ENCODE results near the gene MCCC1.
A peak's percentile ranks its signal among the peaks of the same experiment; 100 is the strongest.
"Not testable (repeated sequence)": the region's sequence is repeated elsewhere in the genome, so short reads cannot be mapped to it uniquely, and the experiment has no call there.

The MCCC1 gene

DNA sequence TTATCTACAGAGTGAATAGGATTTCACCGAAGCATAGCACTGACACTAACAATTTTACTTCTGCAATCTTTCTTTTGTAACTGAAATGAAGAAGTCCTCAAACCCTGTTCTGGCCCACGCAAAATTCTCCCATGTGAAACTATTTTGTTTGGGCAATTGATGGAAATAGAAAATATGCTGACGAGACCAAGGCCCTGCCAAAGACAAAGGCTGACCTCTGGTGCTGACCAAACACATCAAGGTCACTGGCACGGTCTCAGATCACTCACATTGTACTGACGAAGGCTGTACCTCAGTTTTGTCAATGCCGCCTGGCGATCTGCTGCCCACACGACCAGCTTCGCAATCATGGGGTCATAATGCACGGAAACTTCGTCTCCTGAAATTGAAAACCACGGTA lies 60.5 kb downstream of the MCCC1 start:
- no peak for DNase-seq

DNA sequence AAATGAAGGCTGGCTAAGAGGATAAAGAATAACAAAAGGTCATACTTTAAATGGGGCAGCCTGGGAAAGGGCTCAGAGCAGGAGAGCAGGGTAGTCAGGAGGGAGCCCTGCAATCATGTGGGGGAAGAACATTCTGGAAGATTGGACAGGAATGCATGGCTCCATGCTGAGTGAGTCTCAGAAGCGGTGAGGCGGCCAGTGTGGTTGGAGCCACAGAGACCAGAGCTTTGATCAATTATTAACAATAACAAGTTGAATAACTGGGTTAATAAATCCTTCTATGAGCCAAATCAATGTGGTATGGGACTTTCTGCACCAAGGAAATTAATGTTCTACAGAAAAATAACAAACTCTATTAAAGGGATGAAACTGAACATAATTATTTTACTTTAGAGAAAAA lies 61.1 kb downstream of the MCCC1 start:
- DNase-seq: no peak

GRCh38 chr3:183033746-183034145 lies 65.5 kb downstream of the MCCC1 start:
- DNase-seq: no peak

GRCh38 chr3:183032880-183033555 lies 66.3 kb downstream of the MCCC1 start:
- no peak for DNase-seq

DNA sequence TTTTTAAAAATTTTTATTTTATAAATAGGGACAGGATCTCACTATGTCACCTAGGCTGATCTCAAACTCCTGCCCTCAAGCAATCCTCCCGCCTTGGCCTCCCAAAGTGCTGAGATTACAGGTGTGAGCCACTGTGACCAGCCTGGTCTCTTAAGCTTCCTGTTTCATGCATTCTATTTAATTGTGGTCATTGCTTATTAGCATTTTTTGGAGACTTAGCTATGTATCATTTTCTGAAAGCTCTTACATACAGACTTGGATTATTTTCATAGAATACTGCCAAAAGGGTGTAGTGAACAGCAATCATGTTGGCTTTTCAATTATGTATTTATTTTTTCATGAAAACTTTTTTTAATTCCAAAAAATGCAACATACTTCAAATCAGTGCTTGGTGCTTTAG lies 67.5 kb downstream of the MCCC1 start:
- no peak for DNase-seq

- DNase-seq: no peak
Measured at GRCh38 chr3:183028416-183028815, 70.9 kb downstream of the MCCC1 start.

DNA sequence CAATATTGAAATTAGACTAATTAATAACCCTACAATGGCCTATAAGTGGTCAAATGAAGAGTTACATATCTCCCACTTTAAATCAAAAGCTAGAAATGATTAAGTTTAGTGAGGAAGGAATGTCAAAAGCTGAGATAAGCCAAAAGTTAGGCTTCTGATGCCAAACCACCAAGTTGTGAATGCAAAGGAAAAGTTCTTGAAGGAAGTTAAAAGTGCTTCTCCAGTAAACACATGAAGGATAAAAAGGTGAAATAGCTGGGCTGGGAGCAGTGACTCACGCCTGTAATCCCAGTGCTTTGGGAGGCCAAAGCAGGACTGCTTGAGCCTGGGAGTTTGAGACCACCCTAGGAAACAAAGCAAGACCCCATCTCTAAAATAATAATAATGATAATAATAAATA lies 72.0 kb downstream of the MCCC1 start:
- no peak for DNase-seq

DNA sequence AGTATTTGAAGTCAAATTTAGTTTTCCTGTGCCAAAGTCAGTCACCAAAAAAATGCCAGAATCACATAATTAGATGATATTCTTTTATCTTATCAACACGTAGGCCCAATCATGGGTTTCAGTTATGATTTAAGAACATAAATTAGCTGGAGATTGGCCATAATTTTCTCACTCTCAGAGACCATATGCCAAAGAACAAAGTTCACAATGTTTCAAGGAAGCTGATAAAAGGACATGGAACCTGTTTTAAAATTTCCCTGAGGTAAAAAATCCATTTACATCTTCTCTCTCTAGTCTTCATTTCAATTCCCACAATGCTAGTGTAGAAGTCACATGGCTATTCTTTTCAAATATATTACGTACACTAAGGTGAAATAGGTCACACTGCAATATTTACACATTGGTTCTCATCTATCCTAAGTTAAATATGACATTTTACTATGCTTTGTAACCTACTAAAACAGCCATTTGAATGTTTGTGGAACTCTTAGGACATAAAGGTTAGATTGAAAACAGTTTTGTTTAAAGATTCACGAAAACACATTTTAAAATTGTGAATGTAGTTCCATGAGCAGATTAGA lies 76.3 kb downstream of the MCCC1 start:
- DNase-seq: no peak

GRCh38 chr3:183018421-183019192 lies 80.7 kb downstream of the MCCC1 start:
- no peak for DNase-seq

DNA sequence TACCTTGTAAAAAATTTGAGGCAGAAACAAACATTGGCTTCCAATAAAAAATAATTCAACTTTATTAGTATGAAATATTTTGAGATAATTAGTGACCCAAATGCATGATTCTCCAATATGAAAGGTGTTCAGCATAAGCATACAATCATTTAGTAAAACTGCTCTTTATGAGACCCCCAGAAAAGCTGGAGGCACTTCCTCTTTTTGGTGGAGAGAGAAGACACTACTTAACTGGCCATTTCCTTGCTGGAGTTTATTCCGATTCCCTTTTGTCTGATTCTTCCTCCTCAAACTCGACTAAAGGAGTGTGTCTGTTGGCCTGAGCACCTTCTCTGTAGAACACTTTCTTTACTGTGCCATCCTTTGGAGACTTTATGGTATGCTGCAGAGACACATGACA lies 84.1 kb downstream of the MCCC1 start:
- DNase-seq: no peak

- DNase-seq: no peak
Measured at GRCh38 chr3:183013856-183014255, 85.4 kb downstream of the MCCC1 start.

DNA sequence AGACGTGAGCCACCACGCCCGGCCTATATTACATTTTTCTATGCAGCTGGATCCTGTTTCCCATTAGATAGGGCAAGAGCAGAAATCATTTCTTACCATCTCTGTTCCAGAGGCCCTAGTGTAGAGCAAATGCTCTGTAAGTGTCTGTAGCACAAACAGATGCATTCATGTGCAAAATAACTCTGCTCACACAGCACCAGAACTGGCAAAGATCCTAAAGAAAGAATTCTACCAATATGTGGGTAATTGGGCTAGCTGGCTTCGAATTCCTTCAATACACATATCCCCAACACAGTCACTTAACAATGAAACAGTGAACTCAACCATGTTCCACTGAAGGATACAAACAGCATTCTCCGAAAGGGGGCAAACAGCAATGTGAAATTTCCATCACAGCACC lies 86.2 kb downstream of the MCCC1 start:
- no peak for DNase-seq

- DNase-seq: no peak
Measured at GRCh38 chr3:183008800-183009199, 90.5 kb downstream of the MCCC1 start.

- DNase-seq: no peak
Measured at GRCh38 chr3:183008303-183008702, 91.0 kb downstream of the MCCC1 start.

GRCh38 chr3:183006396-183007002 lies 92.8 kb downstream of the MCCC1 start:
- no peak for DNase-seq

GRCh38 chr3:182999767-183000166 lies 99.5 kb downstream of the MCCC1 start:
- DNase-seq: no peak

DNA sequence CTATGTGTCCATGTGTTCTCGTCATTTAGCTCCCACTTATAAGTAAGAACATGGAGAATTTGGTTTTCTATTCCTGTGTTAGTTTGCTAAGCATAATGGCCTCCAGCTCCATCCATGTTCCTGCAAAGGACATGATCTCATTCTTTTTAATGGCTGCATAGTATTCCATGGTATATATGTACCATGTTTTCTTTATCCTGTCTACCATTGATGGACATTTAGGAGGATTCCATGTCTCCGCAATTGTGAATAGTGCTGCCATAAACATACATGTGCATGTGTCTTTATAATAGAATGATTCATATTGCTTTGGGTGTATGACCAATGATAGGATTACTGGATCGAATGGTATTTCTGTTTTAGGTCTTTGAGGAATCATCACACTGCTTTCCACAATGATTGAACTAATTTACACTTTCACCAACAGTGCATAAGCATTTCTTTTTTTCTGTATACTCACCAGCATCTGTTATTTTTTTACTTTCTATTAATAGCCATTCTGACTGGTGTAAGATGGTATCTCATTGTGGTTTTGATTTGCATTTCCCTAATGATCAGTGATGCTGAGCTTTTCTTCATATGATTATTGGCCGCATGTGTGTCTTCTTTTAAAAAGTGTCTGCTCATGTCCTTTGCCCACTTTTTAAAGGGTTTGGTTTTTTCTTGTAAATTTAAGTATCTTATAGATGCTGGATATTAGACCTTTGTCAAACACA lies 105.7 kb downstream of the MCCC1 start:
- not testable (repeated sequence) for DNase-seq

- peak; percentile 6 to 12 for DNase-seq
Measured at GRCh38 chr3:182989566-182989965, 109.7 kb downstream of the MCCC1 start.

GRCh38 chr3:182986021-182986420 lies 113.3 kb downstream of the MCCC1 start:
- DNase-seq: no peak

DNA sequence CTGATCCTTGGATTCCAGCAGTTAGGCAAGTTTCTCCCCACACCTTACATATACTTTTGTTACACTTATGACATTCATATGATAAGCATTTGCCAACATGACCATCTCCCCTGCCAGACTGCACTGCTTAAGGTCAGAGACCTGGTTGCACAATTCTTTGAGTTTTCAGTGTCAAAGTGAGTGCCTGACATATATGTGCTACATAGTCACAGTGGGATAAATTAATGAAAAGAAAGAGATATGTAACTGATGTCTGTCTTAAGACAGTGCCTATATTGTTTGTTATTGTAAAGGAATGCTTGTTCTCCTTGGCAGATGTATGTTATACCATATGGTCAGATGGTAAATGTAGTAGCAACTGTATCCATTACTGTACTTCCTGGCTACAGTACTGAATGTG lies 115.4 kb downstream of the MCCC1 start:
- no peak for DNase-seq

- DNase-seq: no peak
Measured at GRCh38 chr3:182981038-182981380, 118.3 kb downstream of the MCCC1 start.

DNA sequence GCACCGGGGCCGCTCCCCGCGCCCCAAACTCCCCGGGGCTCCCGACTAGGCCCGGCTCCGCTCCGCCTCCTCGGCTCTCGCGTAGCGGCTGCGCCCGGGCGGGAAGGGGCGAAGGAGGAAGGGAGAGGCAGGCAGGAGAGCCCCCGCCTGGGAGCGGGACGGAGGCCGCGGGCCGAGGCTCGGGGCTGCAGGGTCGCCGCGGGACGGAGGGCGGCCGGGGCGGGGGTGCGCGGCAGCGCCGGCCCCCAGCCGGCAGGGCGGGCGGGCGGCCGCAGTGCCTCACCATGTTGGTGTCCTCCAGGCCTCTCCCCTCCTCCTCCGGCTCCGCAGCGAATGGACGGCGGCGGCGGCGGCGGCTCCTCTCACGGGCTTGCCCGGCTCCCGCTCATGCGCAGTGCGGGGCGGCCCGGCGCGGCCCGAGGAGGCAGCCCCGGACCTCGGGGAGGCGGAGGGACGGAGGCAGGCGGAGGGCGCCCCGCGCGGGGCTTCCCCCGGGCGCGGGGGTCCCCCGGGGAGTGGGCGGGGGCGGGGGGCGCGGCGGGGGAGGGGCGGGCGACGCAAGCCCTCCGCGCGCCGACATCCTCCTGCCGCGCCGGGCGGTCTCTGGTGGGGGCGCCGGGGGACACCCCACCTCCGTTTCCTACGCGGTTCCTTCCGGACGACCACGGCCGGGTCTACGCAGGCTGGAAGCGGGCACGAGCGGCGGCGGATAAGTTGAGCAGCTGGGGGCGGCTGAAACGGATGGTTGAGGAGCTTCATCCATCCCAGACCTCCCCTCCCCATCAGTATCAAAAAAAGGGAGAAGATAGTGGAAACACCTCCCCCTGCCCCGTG lies 118.9 kb downstream of the MCCC1 start, which contains the start of gene DCUN1D1:
DCUN1D1 (minus strand) TSS at position 335 of the 834 bp plus-strand sequence; CDS start at position 286, 49 bp downstream.
- DNase-seq: peak; percentile 49 to 77

All from SHP77 (cell line).